Measurements from ENCODE around the gene RSAD2.
"Not testable (repeated sequence)": the region's sequence is repeated elsewhere in the genome, so short reads cannot be mapped to it uniquely, and the experiment has no call there.

The RSAD2 gene

GRCh38 chr2:6856548-6856920, 21.0 kb upstream of the RSAD2 start:
- H3K4me3 ChIP-seq (ENCODE audit: low read depth, low read length), result no peak overlapping the region
- TF ChIP-seq MAX (IDR thresholded peaks at IDR 0.05; ENCODE audit: low read depth, low read length) (no peak), MYC (IDR thresholded peaks at IDR 0.05; ENCODE audit: low read depth, low read length) (no peak), CTCF (IDR thresholded peaks at IDR 0.05; ENCODE audit: low read depth, low read length) (no peak), POLR2A (IDR thresholded peaks at IDR 0.05; ENCODE audit: extremely low read depth, insufficient read length) (no peak)
- DNase-seq (ENCODE audit: low read depth), result no peak

- H3K4me3 ChIP-seq (ENCODE audit: low read depth, low read length); DNase-seq (ENCODE audit: low read depth): not testable (repeated sequence)
These were observed 19.0 kb upstream of the RSAD2 start for GRCh38 chr2:6858466-6859027.

- TF ChIP-seq MYC (IDR thresholded peaks at IDR 0.05; ENCODE audit: low read depth, low read length) (no peak), CTCF (IDR thresholded peaks at IDR 0.05; ENCODE audit: low read depth, low read length) (no peak), MAX (IDR thresholded peaks at IDR 0.05; ENCODE audit: low read depth, low read length) (no peak), POLR2A (IDR thresholded peaks at IDR 0.05; ENCODE audit: extremely low read depth, insufficient read length) (no peak)
- no peak overlapping the region for H3K4me3 ChIP-seq (ENCODE audit: low read depth, low read length)
- DNase-seq (ENCODE audit: low read depth), result no peak
These were observed 17.3 kb upstream of the RSAD2 start for GRCh38 chr2:6860296-6860695.

- DNase-seq (ENCODE audit: low read depth), result peak; percentile 89
- TF ChIP-seq MAX (IDR thresholded peaks at IDR 0.05; ENCODE audit: low read depth, low read length) (no peak), MYC (IDR thresholded peaks at IDR 0.05; ENCODE audit: low read depth, low read length) (no peak), POLR2A (IDR thresholded peaks at IDR 0.05; ENCODE audit: extremely low read depth, insufficient read length) (no peak), CTCF (IDR thresholded peaks at IDR 0.05; ENCODE audit: low read depth, low read length) (no peak)
- H3K4me3 ChIP-seq (ENCODE audit: low read depth, low read length), result peak overlapping the region; percentile 19
These were observed 13.8 kb upstream of the RSAD2 start for GRCh38 chr2:6863792-6864191.

- H3K4me3 ChIP-seq (ENCODE audit: low read depth, low read length), result peak overlapping the region; percentile 19
- TF ChIP-seq MAX (IDR thresholded peaks at IDR 0.05; ENCODE audit: low read depth, low read length) (no peak), CTCF (IDR thresholded peaks at IDR 0.05; ENCODE audit: low read depth, low read length) (no peak), MYC (IDR thresholded peaks at IDR 0.05; ENCODE audit: low read depth, low read length) (no peak), POLR2A (IDR thresholded peaks at IDR 0.05; ENCODE audit: extremely low read depth, insufficient read length) (no peak)
- peak; percentile 20 for DNase-seq (ENCODE audit: low read depth)
These were observed 13.3 kb upstream of the RSAD2 start for GRCh38 chr2:6864231-6864754.

GRCh38 chr2:6864923-6865345, 12.6 kb upstream of the RSAD2 start:
- no peak for TF ChIP-seq MYC (IDR thresholded peaks at IDR 0.05; ENCODE audit: low read depth, low read length)
- no peak for TF ChIP-seq POLR2A (IDR thresholded peaks at IDR 0.05; ENCODE audit: extremely low read depth, insufficient read length)
- TF ChIP-seq CTCF (IDR thresholded peaks at IDR 0.05; ENCODE audit: low read depth, low read length), result no peak
- no peak for TF ChIP-seq MAX (IDR thresholded peaks at IDR 0.05; ENCODE audit: low read depth, low read length)
- DNase-seq (ENCODE audit: low read depth), result peak; percentile 24
- H3K4me3 ChIP-seq (ENCODE audit: low read depth, low read length), result peak overlapping the region; percentile 19

All from NB4 (cell line).